Fibroblast of skin of abdomen (primary cell): Measurements from ENCODE around the gene CUX1.
A peak's percentile ranks its signal among the peaks of the same experiment; 100 is the strongest.

Experiments used
- DNase-seq: peaks from one replicate; pipeline ENCODE4 v3.0.0-alpha.2; 2013

Gene CUX1

DNA sequence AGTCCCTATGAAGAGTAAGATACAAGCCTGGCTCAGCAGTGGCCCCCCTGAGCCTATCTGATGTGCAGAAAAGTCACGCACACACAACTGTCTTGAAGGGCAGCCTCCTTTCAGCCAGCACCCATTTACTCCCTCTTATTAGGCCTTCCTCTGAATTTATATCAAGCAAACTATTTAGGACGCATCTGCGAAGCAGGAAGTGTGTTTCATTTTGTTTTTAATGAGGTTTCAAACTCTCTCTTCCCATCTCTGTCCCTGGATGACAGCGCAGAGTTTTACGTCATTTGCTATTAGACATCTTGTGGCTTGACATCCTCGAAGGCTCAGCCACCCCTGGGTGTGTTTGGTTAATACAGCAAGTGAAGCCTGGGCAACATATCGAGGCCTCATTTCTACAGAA lies 79.5 kb downstream of the CUX1 start:
- no peak for DNase-seq

DNA sequence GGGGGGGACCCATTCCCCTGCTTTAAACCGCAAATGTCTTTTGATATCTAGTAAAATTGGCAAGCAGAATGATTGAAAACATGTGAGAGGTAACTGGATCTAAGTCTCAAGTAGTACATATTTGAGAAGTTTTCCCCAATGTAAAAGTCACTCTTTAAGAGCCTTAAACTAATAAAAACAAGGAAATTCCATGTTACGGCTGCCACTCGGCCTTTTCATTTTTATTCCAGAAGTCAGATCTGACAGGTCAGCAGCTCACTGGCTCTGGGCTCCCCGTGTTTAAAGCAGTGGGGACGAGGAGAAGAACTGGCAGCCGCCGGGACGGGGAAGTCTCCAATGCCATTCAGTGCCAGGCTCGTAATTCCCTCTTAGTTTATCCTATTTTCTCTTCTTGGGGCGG lies 80.7 kb downstream of the CUX1 start:
- DNase-seq: peak; percentile 61

DNA sequence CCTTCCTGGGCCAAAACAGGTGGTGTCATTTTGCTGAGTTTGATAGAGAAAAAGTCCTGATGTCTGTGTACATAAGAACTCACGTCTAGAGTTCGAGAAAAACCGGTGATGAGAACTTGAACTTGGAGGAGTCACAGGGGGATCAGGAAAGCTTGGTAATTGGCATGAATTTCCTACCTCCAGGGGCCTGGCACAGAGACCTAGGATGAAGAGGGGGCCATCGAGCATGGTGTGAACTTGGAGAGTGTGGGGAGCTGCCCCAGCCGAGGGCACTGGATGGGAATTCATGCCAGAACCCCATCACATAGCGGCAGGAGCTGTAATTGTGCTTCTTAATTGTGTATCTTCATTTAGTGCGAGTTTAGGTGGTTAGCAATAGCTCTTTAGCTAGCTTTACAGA lies 82.2 kb downstream of the CUX1 start:
- no peak for DNase-seq

DNA sequence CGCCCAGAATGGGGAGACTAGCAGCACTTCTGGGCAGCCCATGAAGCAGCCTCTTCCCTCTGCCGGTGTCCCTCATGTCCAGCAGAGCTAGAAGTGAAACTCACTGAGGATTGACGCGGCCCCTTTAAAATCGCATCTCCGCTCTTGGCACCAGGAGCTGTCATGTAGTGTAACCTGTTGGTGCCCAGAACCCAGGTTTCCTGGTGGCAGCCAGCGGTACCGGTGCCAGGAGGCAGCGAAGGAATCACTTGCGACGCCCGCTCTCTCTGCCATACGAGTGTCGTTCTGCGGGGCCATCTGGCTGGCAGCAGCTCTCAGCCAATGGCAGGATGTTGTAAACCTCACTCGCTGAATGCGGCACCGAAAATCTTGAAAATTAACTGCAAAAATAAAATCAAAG lies 82.7 kb downstream of the CUX1 start:
- DNase-seq: no peak

GRCh38 chr7:101901661-101902491 lies 84.5 kb downstream of the CUX1 start:
- peak; percentile 43 for DNase-seq

DNA sequence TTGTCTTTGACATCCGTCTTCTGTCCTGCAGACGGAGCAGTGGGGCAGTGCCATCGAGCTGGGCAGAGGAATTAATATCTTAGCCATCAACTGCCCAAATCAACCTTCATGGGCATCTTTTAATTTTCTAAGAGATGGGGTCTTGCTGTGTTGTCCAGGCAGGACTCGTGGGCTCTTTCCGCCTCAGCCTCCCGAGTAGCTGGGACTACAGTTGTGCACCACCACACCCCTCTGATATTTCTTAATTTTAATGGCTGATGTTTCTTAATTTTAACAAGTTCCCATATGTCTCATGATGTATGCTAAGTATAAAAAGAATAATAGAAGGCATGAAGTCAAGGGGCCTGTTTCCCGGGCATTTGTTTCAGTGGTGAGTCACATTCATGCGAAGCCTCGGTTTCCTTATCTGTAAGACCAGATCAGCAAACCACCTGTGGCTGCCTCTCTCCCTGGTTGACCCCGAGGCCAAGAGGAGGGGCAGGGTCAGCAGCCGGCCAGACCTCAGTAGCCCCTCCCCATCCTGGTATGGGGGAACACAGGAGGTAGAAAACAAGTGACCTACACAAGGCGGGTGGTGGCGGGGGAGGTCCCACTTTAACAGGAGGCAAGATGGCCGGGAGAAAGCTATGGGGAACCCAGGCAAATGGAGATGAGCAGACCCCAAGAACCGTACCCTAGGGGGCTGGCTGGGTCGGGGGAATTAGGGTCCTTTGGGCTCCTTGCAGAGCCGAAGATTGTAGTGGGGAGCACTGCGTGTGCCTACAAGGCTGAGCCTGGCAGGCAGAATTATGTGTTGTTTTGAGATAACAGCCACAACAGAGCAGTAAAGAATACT lies 85.5 kb downstream of the CUX1 start:
- no peak for DNase-seq

DNA sequence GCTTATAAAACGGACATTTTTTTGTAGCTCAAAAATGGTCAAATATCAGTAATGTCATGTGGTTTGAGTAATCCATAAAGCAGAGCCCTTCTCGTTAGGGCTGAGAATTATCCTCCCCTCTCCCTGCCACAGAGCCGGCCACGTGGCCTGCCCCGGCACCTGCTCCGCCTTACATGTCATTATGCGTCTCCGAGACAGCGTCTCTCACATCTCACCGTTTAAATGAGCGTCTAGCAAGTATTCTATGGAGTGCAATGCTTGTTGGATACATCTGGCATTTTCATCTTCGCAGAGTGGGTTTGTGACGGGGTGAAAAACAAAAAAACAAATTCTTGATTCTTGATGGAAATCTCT lies 86.1 kb downstream of the CUX1 start:
- DNase-seq: no peak

DNA sequence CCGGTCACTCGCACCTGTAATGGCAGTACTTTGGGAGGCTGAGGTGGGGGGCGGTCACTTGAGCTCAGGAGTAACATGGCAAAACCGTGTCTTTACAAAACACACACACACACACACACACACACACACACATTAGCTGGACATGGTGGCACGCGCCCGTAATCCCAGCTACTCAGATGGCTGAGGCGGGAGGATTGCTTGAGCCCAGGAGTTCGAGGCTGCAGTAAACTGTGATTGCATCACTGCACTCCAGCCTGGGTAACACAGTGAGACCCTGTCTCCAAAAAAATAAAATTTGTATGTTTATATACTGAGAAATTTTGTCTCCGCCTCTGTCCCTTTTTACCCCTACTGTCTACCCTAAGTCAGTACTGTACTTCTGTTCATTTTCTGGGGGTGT lies 86.6 kb downstream of the CUX1 start:
- no peak for DNase-seq

DNA sequence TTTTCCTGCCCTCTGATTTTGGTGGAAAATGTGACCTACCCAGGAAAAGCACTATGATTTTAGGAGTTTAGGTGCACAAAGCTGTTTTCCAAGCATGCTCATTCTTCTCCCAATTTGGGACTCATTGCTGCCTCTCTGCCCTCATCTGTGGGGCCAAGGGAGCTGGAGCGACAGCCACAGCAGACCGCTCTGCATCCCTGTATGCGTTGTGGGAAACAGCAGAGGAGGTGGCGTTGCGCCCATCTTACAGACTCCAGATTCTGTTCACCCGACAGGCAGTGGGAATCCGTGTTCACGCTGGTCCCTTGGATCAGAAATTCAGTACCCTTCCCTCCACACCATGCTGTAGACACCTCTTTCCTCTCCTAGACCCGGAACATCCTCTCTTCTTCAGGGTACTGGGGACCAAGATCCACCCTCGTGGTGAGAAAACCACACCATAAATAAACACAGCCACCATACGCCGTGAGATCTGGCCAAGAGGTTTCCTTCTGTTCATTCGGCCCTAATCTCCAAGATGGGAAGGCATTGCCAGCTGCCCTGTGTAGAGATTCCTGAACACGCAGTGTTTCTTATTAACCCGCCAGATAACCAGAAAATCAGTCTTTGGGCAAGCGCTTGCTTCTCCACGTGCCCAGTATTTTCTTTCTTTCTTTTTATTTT lies 87.9 kb downstream of the CUX1 start:
- no peak for DNase-seq

GRCh38 chr7:101906291-101907240 lies 89.1 kb downstream of the CUX1 start:
- no peak for DNase-seq

DNA sequence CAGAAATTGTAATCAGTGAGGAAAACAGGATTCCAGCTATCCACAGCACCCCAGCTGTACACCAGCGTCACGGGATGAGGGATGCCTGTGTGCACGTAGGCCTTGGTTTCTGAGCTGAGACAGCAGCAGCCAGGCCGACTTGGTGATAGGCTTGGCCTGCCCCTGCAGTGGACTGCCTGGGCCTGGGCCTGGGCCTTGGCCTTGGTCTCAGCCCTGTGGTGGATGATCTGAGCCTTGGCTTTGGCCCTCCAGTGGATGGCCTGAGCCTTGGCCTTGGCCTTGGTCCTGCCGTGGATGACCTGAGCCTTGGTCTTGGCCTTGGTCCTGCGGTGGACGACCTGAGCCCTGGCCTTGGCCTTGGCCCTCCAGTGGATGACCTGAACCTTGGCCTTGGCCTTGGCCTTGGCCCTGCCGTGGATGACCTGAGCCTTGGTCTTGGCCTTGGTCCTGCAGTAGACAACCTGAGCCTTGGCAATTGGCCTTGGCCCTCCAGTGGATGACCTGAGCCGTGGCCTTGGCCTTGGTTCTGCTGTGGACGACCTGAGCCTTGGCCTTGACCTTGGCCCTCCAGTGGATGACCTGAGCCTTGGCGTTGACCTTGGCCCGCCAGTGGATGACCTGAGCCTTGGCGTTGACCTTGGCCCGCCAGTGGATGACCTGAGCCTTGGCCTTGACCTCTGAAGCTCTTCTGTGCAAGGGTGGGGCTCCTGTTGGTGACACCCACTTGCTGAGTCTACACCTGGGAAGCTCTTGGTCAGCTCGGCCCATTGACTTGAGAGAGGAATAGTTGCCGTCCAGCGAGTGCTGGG lies 93.8 kb downstream of the CUX1 start:
- DNase-seq: peak; percentile 29

GRCh38 chr7:101911800-101912715 lies 94.6 kb downstream of the CUX1 start:
- peak; percentile 33 for DNase-seq

DNA sequence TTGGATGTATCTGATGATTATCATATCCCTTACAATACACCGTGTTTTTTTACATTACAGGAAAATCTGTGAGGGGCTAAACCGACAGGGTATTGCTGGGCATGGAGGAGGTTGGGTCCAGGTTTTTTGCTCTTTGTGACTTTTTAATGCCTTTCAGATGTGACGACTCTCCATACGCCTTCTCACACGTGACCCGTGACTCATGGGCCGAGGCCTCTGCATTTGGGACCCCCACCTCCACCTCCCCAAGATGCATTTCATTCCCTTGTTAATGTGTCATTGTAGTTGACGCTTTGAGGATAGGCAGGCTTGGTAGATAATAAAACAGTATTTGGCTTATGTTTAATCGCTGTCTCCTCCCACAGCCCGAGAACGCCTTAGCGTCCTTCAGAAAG lies 95.3 kb downstream of the CUX1 start:
- DNase-seq: no peak

DNA sequence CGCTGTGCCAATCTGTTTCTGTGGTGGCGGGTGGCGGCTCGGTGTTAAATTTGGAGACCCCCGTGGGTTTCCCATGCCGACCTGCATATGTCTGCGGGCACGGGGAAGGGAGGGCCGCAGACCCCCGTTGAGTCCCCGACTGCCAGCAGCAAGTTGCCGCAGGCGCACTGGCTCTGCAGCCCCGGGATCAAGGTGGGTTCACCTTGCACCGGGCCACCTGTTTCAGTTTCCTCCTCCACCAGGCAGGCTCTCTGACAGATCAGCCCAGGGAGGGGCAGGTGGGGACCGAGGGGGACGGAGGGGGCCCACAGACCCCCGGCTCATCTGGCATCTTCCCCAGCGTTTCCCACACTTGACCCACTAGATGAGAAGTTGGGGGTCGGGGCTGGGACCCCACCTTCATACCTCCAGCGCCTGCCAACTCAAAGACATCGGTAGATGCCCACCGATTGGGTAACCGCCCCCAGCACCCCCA lies 95.9 kb downstream of the CUX1 start:
- no peak for DNase-seq

DNA sequence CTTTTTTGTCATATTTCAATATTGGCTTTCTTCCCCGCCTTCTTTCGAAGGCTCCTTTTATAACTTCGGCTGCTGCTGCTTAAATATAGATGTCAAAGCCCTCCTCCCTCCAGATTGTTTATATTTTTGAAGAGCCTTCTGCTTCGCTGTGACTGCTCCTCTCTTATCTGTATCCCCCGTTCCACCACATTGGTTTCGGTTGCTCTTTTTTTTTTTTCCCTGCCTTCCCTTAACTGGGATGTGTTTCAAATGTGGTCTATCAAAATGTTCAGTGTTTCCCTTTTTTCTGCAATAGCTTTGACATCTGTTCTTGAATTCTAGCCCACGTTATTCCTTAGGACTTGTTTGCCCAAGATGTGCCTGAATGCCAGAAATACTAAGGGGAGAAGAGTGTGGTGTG lies 96.4 kb downstream of the CUX1 start:
- DNase-seq: peak; percentile 38

GRCh38 chr7:101915000-101915399 lies 97.6 kb downstream of the CUX1 start:
- no peak for DNase-seq

DNA sequence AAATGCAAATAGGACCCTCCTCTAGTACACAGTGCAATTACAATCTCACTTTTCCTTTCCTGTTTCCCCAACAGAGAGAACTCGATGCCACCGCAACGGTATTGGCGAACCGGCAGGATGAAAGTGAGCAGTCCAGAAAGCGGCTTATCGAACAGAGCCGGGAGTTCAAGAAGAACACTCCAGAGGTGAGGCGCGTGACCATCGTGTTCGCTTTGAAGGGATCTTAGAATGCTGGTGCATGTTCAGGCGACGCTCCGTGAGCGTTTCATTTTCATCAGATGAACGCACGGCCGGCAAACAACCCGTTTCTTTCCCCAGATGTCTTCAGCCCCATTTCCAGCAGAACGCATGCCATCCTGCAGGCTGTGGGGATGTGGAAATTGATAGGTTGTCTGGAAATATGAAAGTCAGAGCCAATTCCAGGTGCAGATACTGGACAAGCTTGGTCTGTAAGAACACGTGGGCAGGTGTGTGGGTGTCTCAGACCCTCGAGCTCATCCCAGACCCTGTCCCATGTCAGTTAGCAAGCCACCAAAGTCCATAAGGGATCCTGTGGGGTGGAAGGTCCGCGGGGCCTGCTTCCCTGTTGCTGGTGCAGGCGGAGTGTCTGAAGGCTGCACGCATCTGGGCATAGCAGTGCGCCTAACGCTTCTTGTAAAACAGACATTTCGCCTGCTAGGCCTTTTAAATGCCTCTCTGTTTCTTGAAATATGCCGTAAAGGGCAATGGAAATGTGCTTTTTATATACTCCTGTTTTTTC lies 98.8 kb downstream of the CUX1 start:
- no peak for DNase-seq

DNA sequence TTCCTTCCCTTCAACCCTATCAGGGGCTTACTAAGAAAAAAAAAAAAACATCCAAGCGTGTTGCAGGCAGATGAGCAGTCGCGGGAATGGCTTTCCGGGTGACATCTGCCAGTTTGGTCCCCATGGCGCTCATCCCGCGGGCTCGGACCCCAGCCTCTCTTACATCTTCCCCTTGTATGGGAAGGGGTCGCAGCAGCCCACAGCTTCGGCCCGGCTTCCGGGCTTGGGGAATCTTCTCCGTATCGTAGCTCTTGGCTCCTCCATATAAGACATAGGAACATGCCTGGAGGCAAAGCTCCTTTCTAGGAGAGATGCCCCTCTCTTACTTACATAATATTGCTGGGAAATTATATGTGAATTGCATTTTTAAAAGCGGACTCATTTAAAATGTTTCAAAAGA lies 99.5 kb downstream of the CUX1 start:
- no peak for DNase-seq

DNA sequence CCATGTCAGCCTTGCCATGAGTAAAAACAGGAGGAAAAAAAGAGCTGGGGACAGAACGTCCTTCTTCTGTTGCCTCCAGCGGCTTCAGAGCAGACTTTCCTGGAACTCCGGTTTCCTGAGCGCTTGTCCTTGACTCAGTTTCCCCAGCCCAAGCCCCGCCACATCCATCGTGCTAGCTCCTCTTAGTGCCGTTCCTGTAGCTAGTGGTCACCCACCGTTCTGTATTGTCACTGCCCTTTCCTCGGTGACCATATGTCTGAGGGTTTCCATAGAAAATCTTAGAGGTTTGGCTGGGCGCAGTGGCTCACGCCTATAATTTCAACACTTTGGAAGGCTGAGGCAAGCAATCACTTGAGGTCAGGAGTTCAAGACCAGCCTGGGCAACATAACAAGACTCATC lies 100.1 kb downstream of the CUX1 start:
- DNase-seq: no peak
